A673 (cell line): ENCODE data around the gene FLRT1.

ENCODE experiments used
- EZH2 ChIP-seq: fragments of 200-600 bp; sonication (generic); IDR thresholded peaks from 2 replicates; pipeline ENCODE4 v1.6.1; 2017; ENCODE audit warnings: borderline replicate concordance, low read depth, mild to moderate bottlenecking, mixed read lengths, antibody characterized with exemption, low read length; ENCODE audit not compliant: poor library complexity, severe bottlenecking
- TF ChIP-seq, protein P1 (sequence below): fragments of 300-800, 200-600 bp; sonication (generic); conservative IDR thresholded peaks from 2 replicates; pipeline ENCODE4 v1.5.1; 2017; ENCODE audit warnings: low read depth, mild to moderate bottlenecking, antibody characterized with exemption, low read length, moderate library complexity, mixed read lengths

DNA sequence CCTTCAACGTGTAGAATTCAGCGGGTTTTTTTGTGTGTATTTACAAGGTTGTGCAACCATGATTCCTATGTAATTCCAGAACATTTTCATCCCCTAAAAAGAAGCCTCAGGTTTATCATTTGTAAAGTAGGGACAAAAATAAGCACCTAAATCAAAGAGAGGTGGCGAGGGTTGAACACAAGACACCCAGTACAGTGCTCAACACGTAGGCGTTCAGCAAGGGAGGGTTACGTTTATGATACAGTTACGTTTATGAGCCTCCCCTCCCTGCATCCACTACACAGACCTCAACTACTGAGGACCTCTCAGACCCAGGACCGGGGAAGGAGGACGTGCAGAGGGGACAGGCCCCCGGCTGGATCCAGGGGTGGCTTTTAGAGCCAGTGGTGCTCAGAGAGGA, 44.7 kb downstream of the FLRT1 start:
- TF ChIP-seq, protein P1, sequence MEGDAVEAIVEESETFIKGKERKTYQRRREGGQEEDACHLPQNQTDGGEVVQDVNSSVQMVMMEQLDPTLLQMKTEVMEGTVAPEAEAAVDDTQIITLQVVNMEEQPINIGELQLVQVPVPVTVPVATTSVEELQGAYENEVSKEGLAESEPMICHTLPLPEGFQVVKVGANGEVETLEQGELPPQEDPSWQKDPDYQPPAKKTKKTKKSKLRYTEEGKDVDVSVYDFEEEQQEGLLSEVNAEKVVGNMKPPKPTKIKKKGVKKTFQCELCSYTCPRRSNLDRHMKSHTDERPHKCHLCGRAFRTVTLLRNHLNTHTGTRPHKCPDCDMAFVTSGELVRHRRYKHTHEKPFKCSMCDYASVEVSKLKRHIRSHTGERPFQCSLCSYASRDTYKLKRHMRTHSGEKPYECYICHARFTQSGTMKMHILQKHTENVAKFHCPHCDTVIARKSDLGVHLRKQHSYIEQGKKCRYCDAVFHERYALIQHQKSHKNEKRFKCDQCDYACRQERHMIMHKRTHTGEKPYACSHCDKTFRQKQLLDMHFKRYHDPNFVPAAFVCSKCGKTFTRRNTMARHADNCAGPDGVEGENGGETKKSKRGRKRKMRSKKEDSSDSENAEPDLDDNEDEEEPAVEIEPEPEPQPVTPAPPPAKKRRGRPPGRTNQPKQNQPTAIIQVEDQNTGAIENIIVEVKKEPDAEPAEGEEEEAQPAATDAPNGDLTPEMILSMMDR = no peak
- TF ChIP-seq EZH2 = no peak
